ENCODE data around the gene ADAMTS18. TPM values are rescaled to one million over a fixed set of nuclear protein-coding genes. Genes with fewer than 3 reads are reported as not detected.

ADAMTS18 gene
- total and polyA plus RNA-seq, 4 donors = 0.03 to 5.8 (median 1.0) TPM; not detected in 1

- ATAC-seq (ENCODE audit: low FRiP score) (no peak), DNase-seq (no peak)
- no peak overlapping the region for H3K4me3 ChIP-seq (ENCODE audit: low read length in 2 of 2)
- H3K36me3 ChIP-seq (ENCODE audit: control insufficient read depth in 1 of 2, insufficient read depth in 2 of 2, low read length in 1 of 2) = no peaks in the 10 kb centered on the region
- no peak overlapping the region for H3K27ac ChIP-seq (ENCODE audit: low read depth in 1 of 2, low read length in 2 of 2)
- intact Hi-C loops (cut with DNase I) = no loop called here
- 13 to 19% methylated on average over 1 of the region's 1 CpG for WGBS, 2 donors
- H3K4me1 ChIP-seq (ENCODE audit: control insufficient read depth in 1 of 2, insufficient read depth in 2 of 2, low read length in 2 of 2) = no peaks in the 10 kb centered on the region
- no peaks in the 10 kb centered on the region for H3K27me3 ChIP-seq (ENCODE audit: control insufficient read depth in 1 of 2, insufficient read depth in 2 of 2, low read length in 1 of 2)
- peaks cover 4% of the 10 kb centered on the region for H3K9me3 ChIP-seq (ENCODE audit: control insufficient read depth, low read length)
These were observed 60.5 kb downstream of the ADAMTS18 start for GRCh38 chr16:77374384-77374783.

GRCh38 chr16:77373726-77374125 is 61.1 kb downstream of the ADAMTS18 start:
- Histone ChIP-seq H3K4me1 (ENCODE audit: control insufficient read depth in 1 of 2, insufficient read depth in 2 of 2, low read length in 2 of 2) (no peaks in the 10 kb centered on the region), H3K4me3 (ENCODE audit: low read length in 2 of 2) (no peak overlapping the region), H3K27me3 (ENCODE audit: control insufficient read depth in 1 of 2, insufficient read depth in 2 of 2, low read length in 1 of 2) (no peaks in the 10 kb centered on the region), H3K9me3 (ENCODE audit: control insufficient read depth, low read length) (peaks cover 4% of the 10 kb centered on the region), H3K27ac (ENCODE audit: low read depth in 1 of 2, low read length in 2 of 2) (no peak overlapping the region), H3K36me3 (ENCODE audit: control insufficient read depth in 1 of 2, insufficient read depth in 2 of 2, low read length in 1 of 2) (no peaks in the 10 kb centered on the region)
- WGBS, 2 donors = 78 to 83% methylated on average over 3 of the region's 3 CpGs
- no peak for DNase-seq
- intact Hi-C loops (cut with DNase I) = no loop called here
- ATAC-seq (ENCODE audit: low FRiP score) = no peak

GRCh38 chr16:77364770-77365169 is 70.1 kb downstream of the ADAMTS18 start:
- ATAC-seq (ENCODE audit: low FRiP score) = no peak
- 77 to 84% methylated on average over 6 of the region's 6 CpGs for WGBS, 2 donors
- Histone ChIP-seq H3K4me3 (ENCODE audit: low read length in 2 of 2) (no peak overlapping the region), H3K9me3 (ENCODE audit: control insufficient read depth, low read length) (no peaks in the 10 kb centered on the region), H3K27me3 (ENCODE audit: control insufficient read depth in 1 of 2, insufficient read depth in 2 of 2, low read length in 1 of 2) (no peaks in the 10 kb centered on the region), H3K36me3 (ENCODE audit: control insufficient read depth in 1 of 2, insufficient read depth in 2 of 2, low read length in 1 of 2) (no peaks in the 10 kb centered on the region), H3K27ac (ENCODE audit: low read depth in 1 of 2, low read length in 2 of 2) (no peak overlapping the region), H3K4me1 (ENCODE audit: control insufficient read depth in 1 of 2, insufficient read depth in 2 of 2, low read length in 2 of 2) (no peaks in the 10 kb centered on the region)
- intact Hi-C loops (cut with DNase I) = no loop called here
- DNase-seq = no peak

- H3K4me3 ChIP-seq (ENCODE audit: low read length in 2 of 2) = no peak overlapping the region
- no peak for DNase-seq
- WGBS, 2 donors = 28 to 35% methylated on average over 4 of the region's 4 CpGs
- H3K27ac ChIP-seq (ENCODE audit: low read depth in 1 of 2, low read length in 2 of 2) = no peak overlapping the region
- H3K9me3 ChIP-seq (ENCODE audit: control insufficient read depth, low read length) = no peaks in the 10 kb centered on the region
- H3K36me3 ChIP-seq (ENCODE audit: control insufficient read depth in 1 of 2, insufficient read depth in 2 of 2, low read length in 1 of 2) = no peaks in the 10 kb centered on the region
- H3K27me3 ChIP-seq (ENCODE audit: control insufficient read depth in 1 of 2, insufficient read depth in 2 of 2, low read length in 1 of 2) = no peaks in the 10 kb centered on the region
- intact Hi-C loops (cut with DNase I) = no loop called here
- no peak for ATAC-seq (ENCODE audit: low FRiP score)
- H3K4me1 ChIP-seq (ENCODE audit: control insufficient read depth in 1 of 2, insufficient read depth in 2 of 2, low read length in 2 of 2) = no peaks in the 10 kb centered on the region
These were observed 75.8 kb downstream of the ADAMTS18 start for GRCh38 chr16:77359065-77359502.

GRCh38 chr16:77353587-77354263 is 81.1 kb downstream of the ADAMTS18 start:
- H3K36me3 ChIP-seq (ENCODE audit: control insufficient read depth in 1 of 2, insufficient read depth in 2 of 2, low read length in 1 of 2) = no peaks in the 10 kb centered on the region
- ATAC-seq (ENCODE audit: low FRiP score) = no peak
- H3K9me3 ChIP-seq (ENCODE audit: control insufficient read depth, low read length) = no peaks in the 10 kb centered on the region
- no peak overlapping the region for H3K27ac ChIP-seq (ENCODE audit: low read depth in 1 of 2, low read length in 2 of 2)
- no peak for DNase-seq
- no peaks in the 10 kb centered on the region for H3K4me1 ChIP-seq (ENCODE audit: control insufficient read depth in 1 of 2, insufficient read depth in 2 of 2, low read length in 2 of 2)
- 44 to 46% methylated on average over 4 of the region's 4 CpGs for WGBS, 2 donors
- no peaks in the 10 kb centered on the region for H3K27me3 ChIP-seq (ENCODE audit: control insufficient read depth in 1 of 2, insufficient read depth in 2 of 2, low read length in 1 of 2)
- intact Hi-C loops (cut with DNase I) = no loop called here
- no peak overlapping the region for H3K4me3 ChIP-seq (ENCODE audit: low read length in 2 of 2)

GRCh38 chr16:77344341-77344740 is 90.5 kb downstream of the ADAMTS18 start:
- no peak for DNase-seq
- no peak for ATAC-seq (ENCODE audit: low FRiP score)
- intact Hi-C loops (cut with DNase I) = no loop called here

GRCh38 chr16:77336637-77337036 is 98.2 kb downstream of the ADAMTS18 start:
- no peaks in the 10 kb centered on the region for H3K27me3 ChIP-seq (ENCODE audit: control insufficient read depth in 1 of 2, insufficient read depth in 2 of 2, low read length in 1 of 2)
- intact Hi-C loops (cut with DNase I) = no loop called here
- DNase-seq = no peak
- H3K36me3 ChIP-seq (ENCODE audit: control insufficient read depth in 1 of 2, insufficient read depth in 2 of 2, low read length in 1 of 2) = no peaks in the 10 kb centered on the region
- 42 to 52% methylated on average over 2 of the region's 2 CpGs for WGBS, 2 donors
- no peaks in the 10 kb centered on the region for H3K9me3 ChIP-seq (ENCODE audit: control insufficient read depth, low read length)
- no peaks in the 10 kb centered on the region for H3K4me1 ChIP-seq (ENCODE audit: control insufficient read depth in 1 of 2, insufficient read depth in 2 of 2, low read length in 2 of 2)
- H3K27ac ChIP-seq (ENCODE audit: low read depth in 1 of 2, low read length in 2 of 2) = no peak overlapping the region
- no peak for ATAC-seq (ENCODE audit: low FRiP score)
- no peak overlapping the region for H3K4me3 ChIP-seq (ENCODE audit: low read length in 2 of 2)

More at GRCh38 chr16:77344341-77344740, 90.5 kb downstream of the ADAMTS18 start:
- Histone ChIP-seq H3K36me3 (ENCODE audit: control insufficient read depth in 1 of 2, insufficient read depth in 2 of 2, low read length in 1 of 2) (no peaks in the 10 kb centered on the region), H3K27ac (ENCODE audit: low read depth in 1 of 2, low read length in 2 of 2) (no peak overlapping the region), H3K4me1 (ENCODE audit: control insufficient read depth in 1 of 2, insufficient read depth in 2 of 2, low read length in 2 of 2) (no peaks in the 10 kb centered on the region), H3K27me3 (ENCODE audit: control insufficient read depth in 1 of 2, insufficient read depth in 2 of 2, low read length in 1 of 2) (peaks cover 0 to 1% of the 10 kb centered on the region in 2 donors), H3K9me3 (ENCODE audit: control insufficient read depth, low read length) (peaks cover 2% of the 10 kb centered on the region), H3K4me3 (ENCODE audit: low read length in 2 of 2) (no peak overlapping the region)
- 78 to 81% methylated on average over 6 of the region's 6 CpGs for WGBS, 2 donors

GRCh38 chr16:77335652-77336234 is 99.1 kb downstream of the ADAMTS18 start:
- DNase-seq (no peak), ATAC-seq (ENCODE audit: low FRiP score) (no peak)
- no peaks in the 10 kb centered on the region for H3K4me1 ChIP-seq (ENCODE audit: control insufficient read depth in 1 of 2, insufficient read depth in 2 of 2, low read length in 2 of 2)
- 90 to 92% methylated on average over 12 of the region's 12 CpGs for WGBS, 2 donors
- no peaks in the 10 kb centered on the region for H3K27me3 ChIP-seq (ENCODE audit: control insufficient read depth in 1 of 2, insufficient read depth in 2 of 2, low read length in 1 of 2)
- H3K9me3 ChIP-seq (ENCODE audit: control insufficient read depth, low read length) = no peaks in the 10 kb centered on the region
- intact Hi-C loops (cut with DNase I) = no loop called here
- no peaks in the 10 kb centered on the region for H3K36me3 ChIP-seq (ENCODE audit: control insufficient read depth in 1 of 2, insufficient read depth in 2 of 2, low read length in 1 of 2)
- H3K27ac ChIP-seq (ENCODE audit: low read depth in 1 of 2, low read length in 2 of 2) = no peak overlapping the region
- H3K4me3 ChIP-seq (ENCODE audit: low read length in 2 of 2) = no peak overlapping the region

GRCh38 chr16:77332792-77333191 is 102.0 kb downstream of the ADAMTS18 start:
- Histone ChIP-seq H3K9me3 (ENCODE audit: control insufficient read depth, low read length) (no peaks in the 10 kb centered on the region), H3K4me1 (ENCODE audit: control insufficient read depth in 1 of 2, insufficient read depth in 2 of 2, low read length in 2 of 2) (no peaks in the 10 kb centered on the region), H3K4me3 (ENCODE audit: low read length in 2 of 2) (no peak overlapping the region), H3K27ac (ENCODE audit: low read depth in 1 of 2, low read length in 2 of 2) (no peak overlapping the region), H3K36me3 (ENCODE audit: control insufficient read depth in 1 of 2, insufficient read depth in 2 of 2, low read length in 1 of 2) (no peaks in the 10 kb centered on the region), H3K27me3 (ENCODE audit: control insufficient read depth in 1 of 2, insufficient read depth in 2 of 2, low read length in 1 of 2) (peaks cover 0 to 2% of the 10 kb centered on the region in 2 donors)
- DNase-seq (no peak), ATAC-seq (ENCODE audit: low FRiP score) (no peak)
- 18 to 35% methylated on average over 5 of the region's 5 CpGs for whole genome bisulfite sequencing, 2 donors
- intact Hi-C loops (cut with DNase I) = no loop called here
